GM23338 (cell line): ENCODE results near the gene GPA33. TPM values are rescaled to one million over a fixed set of nuclear protein-coding genes. Genes with fewer than 3 reads are reported as not detected.

Experiments used
- ATAC-seq: fragments of 200-7000 bp; cut with Tn5 transposase; 3 replicates; pipeline ENCODE4 v1.9.1; 2020
- DNase-seq: peaks from one replicate; pipeline ENCODE4 v3.0.0-alpha.2; 2015; ENCODE audit warnings: low spot score
- H2AFZ ChIP-seq: fragments of 200-600 bp; sonication (generic); 2 replicates; pipeline ENCODE4 v1.8.0; 2016; ENCODE audit warnings: antibody characterized with exemption, mild to moderate bottlenecking, moderate library complexity
- H3F3A ChIP-seq: fragments of 200-600 bp; sonication (generic); replicated peaks from 2 replicates; pipeline ENCODE4 v1.8.0; 2017; ENCODE audit warnings: antibody characterized with exemption, mixed run types, low read depth
- H3K27ac ChIP-seq: fragments of 200-600 bp; sonication (generic); 2 replicates; pipeline ENCODE4 v1.6.1; 2016; ENCODE audit warnings: low read depth
- H3K27me3 ChIP-seq: fragments of 200-600 bp; sonication (generic); 2 replicates; pipeline ENCODE4 v1.8.0; 2016; ENCODE audit warnings: mild to moderate bottlenecking, mixed run types, moderate library complexity; ENCODE audit not compliant: insufficient read depth
- H3K36me3 ChIP-seq: fragments of 200-600 bp; sonication (generic); 2 replicates; pipeline ENCODE4 v1.8.0; 2016; ENCODE audit warnings: mild to moderate bottlenecking; ENCODE audit not compliant: insufficient read depth
- H3K4me1 ChIP-seq: fragments of 200-600 bp; sonication (generic); 2 replicates; pipeline ENCODE4 v1.8.0; 2016; ENCODE audit warnings: mild to moderate bottlenecking, moderate library complexity; ENCODE audit not compliant: insufficient read depth
- H3K4me2 ChIP-seq: fragments of 200-600 bp; sonication (generic); 2 replicates; pipeline ENCODE4 v1.7.1; 2017; ENCODE audit warnings: mixed run types
- H3K4me3 ChIP-seq: fragments of 200-600 bp; sonication (generic); 2 replicates; pipeline ENCODE4 v1.6.1; 2016; ENCODE audit warnings: mixed run types
- H3K79me2 ChIP-seq: fragments of 200-600 bp; sonication (generic); replicated peaks from 2 replicates; pipeline ENCODE4 v1.8.0; 2017; ENCODE audit warnings: mild to moderate bottlenecking; ENCODE audit not compliant: insufficient read depth
- H3K9me2 ChIP-seq: fragments of 200-600 bp; sonication (generic); 2 replicates; pipeline ENCODE4 v1.8.0; 2017; ENCODE audit not compliant: insufficient read depth
- H4K20me1 ChIP-seq: fragments of 200-600 bp; sonication (generic); replicated peaks from 2 replicates; pipeline ENCODE4 v1.8.0; 2017; ENCODE audit warnings: mild to moderate bottlenecking; ENCODE audit not compliant: insufficient read depth
- H3K27ac Mint-ChIP-seq: 2 replicates; pipeline ENCODE4 v1.8.0; 2020; ENCODE audit warnings: inconsistent platforms, mild to moderate bottlenecking, moderate library complexity, mixed read lengths
- H3K27me3 Mint-ChIP-seq: 3 replicates; pipeline ENCODE4 v1.8.0; 2022; ENCODE audit warnings: low read depth, mild to moderate bottlenecking, moderate library complexity, mixed read lengths, inconsistent platforms; ENCODE audit not compliant: insufficient read depth, poor library complexity
- H3K36me3 Mint-ChIP-seq: 3 replicates; pipeline ENCODE4 v1.8.0; 2021; ENCODE audit warnings: low read depth, mild to moderate bottlenecking, inconsistent platforms, moderate library complexity, mixed read lengths
- H3K4me1 Mint-ChIP-seq: 3 replicates; pipeline ENCODE4 v1.8.0; 2020; ENCODE audit warnings: mild to moderate bottlenecking, inconsistent platforms, mixed read lengths
- H3K4me3 Mint-ChIP-seq: 3 replicates; pipeline ENCODE4 v1.8.0; 2021; ENCODE audit warnings: moderate library complexity, mild to moderate bottlenecking, inconsistent platforms, mixed read lengths
- H3K9me3 Mint-ChIP-seq: 3 replicates; pipeline ENCODE4 v1.8.0; 2020; ENCODE audit warnings: moderate library complexity, mild to moderate bottlenecking, inconsistent platforms, mixed read lengths
- EZH2 ChIP-seq: fragments of 200-600 bp; sonication (generic); IDR thresholded peaks from one replicate; pipeline ENCODE4 v1.8.0; 2017; ENCODE audit warnings: antibody characterized with exemption, mild to moderate bottlenecking, low read depth; ENCODE audit not compliant: unreplicated experiment
- EZH2phosphoT487 ChIP-seq: fragments of 200-600 bp; sonication (generic); IDR thresholded peaks from one replicate; pipeline ENCODE4 v1.8.1; 2018; ENCODE audit warnings: antibody characterized with exemption; ENCODE audit not compliant: unreplicated experiment
- JUNB ChIP-seq: IDR thresholded peaks from one replicate; pipeline ENCODE4 v1.6.1; 2016; ENCODE audit warnings: antibody characterized with exemption; ENCODE audit not compliant: unreplicated experiment
- POLR2AphosphoS5 ChIP-seq: IDR thresholded peaks from 2 replicates; pipeline ENCODE4 v1.6.1; 2016; ENCODE audit warnings: antibody characterized with exemption, low read depth
- polyA plus RNA-seq: library from polyadenylated mRNA; unstranded; fragments of >200 nt; fragmentation: Nextera tagmentation; extraction: Ambion mirVana; gene quantifications from 2 replicates; pipeline ENCODE4 v1.2.1, GENCODE V29; 2016
- total RNA-seq: library from RNA; depleted of rRNA; stranded (reverse); fragments of >200 nt; shearing (Covaris generic); gene quantifications from 2 replicates; pipeline ENCODE4 v1.2.3, GENCODE V29; 2014
- TF ChIP-seq, protein P1 (sequence below), 2 experiments: fragments of 200-600 bp in 1 of 2; sonication (generic) in 1 of 2; conservative IDR thresholded peaks; 2 replicates each; pipeline versions ENCODE4 v1.5.1 to v1.6.1; 2016 to 2017; ENCODE audit warnings: antibody characterized with exemption in 2 of 2, low read depth in 2 of 2, mild to moderate bottlenecking in 2 of 2, moderate library complexity in 1 of 2
- TF ChIP-seq, protein P2 (sequence below): IDR thresholded peaks from one replicate; pipeline ENCODE4 v1.6.1; 2018; ENCODE audit warnings: antibody characterized with exemption; ENCODE audit not compliant: unreplicated experiment

GPA33 gene
- total and polyA plus RNA-seq, 2 experiments from 2014 or later = 0.10 to 0.28 TPM

DNA sequence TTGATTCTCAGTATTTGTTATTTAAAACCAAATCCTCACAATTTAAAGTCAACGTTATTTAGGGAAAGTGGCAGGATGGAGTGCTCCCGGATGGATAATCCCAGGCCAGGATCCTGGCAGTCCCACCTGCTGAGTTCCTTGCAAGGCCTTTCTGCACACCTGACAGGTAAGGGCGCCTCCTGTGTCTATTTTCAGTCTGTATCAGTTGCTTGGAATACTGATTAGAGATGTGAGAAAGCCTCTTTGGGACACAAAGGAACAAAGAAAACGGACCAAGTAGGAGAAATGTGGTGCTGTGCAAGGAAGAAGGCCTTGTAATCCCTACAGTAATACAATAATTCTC, 15.9 kb upstream of the GPA33 start:
- Histone ChIP-seq H3K9me2 (0 out of 2 replicates have a peak, but pooled peaks cover 6% of the 10 kb centered on the region), H3K27me3 (no peaks in the 10 kb centered on the region), H3K27ac (no peak overlapping the region), H3K4me1 (peaks cover 27% of the 10 kb centered on the region), H3K4me3 (no peak overlapping the region), H3K36me3 (0 out of 2 replicates have a peak, but pooled peaks cover 2% of the 10 kb centered on the region), H4K20me1 (no peaks in the 10 kb centered on the region), H3K79me2 (no peaks in the 10 kb centered on the region), H3K4me2 (no peak overlapping the region), H2AFZ (peak overlapping the region; percentile 70), H3F3A (no peaks in the 10 kb centered on the region)
- H3K4me1 Mint-ChIP-seq = peaks cover 41% of the 10 kb centered on the region
- no peaks in the 10 kb centered on the region for H3K36me3 Mint-ChIP-seq
- no peak overlapping the region for H3K4me3 Mint-ChIP-seq
- H3K27ac Mint-ChIP-seq = no peak overlapping the region
- H3K27me3 Mint-ChIP-seq = peaks cover 6% of the 10 kb centered on the region
- ATAC-seq = peak; percentile 70
- H3K9me3 Mint-ChIP-seq = no peaks in the 10 kb centered on the region; the same call in 2 of the 3 replicates
- DNase-seq = peak; percentile 54
- TF ChIP-seq, protein P1, sequence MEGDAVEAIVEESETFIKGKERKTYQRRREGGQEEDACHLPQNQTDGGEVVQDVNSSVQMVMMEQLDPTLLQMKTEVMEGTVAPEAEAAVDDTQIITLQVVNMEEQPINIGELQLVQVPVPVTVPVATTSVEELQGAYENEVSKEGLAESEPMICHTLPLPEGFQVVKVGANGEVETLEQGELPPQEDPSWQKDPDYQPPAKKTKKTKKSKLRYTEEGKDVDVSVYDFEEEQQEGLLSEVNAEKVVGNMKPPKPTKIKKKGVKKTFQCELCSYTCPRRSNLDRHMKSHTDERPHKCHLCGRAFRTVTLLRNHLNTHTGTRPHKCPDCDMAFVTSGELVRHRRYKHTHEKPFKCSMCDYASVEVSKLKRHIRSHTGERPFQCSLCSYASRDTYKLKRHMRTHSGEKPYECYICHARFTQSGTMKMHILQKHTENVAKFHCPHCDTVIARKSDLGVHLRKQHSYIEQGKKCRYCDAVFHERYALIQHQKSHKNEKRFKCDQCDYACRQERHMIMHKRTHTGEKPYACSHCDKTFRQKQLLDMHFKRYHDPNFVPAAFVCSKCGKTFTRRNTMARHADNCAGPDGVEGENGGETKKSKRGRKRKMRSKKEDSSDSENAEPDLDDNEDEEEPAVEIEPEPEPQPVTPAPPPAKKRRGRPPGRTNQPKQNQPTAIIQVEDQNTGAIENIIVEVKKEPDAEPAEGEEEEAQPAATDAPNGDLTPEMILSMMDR (conservative IDR thresholded peaks at IDR 0.05; ENCODE audit: low read depth in 2 of 2) = peak; percentile 28 to 30; a peak in 3 of 4 replicates
- no peak for TF ChIP-seq POLR2AphosphoS5

DNA sequence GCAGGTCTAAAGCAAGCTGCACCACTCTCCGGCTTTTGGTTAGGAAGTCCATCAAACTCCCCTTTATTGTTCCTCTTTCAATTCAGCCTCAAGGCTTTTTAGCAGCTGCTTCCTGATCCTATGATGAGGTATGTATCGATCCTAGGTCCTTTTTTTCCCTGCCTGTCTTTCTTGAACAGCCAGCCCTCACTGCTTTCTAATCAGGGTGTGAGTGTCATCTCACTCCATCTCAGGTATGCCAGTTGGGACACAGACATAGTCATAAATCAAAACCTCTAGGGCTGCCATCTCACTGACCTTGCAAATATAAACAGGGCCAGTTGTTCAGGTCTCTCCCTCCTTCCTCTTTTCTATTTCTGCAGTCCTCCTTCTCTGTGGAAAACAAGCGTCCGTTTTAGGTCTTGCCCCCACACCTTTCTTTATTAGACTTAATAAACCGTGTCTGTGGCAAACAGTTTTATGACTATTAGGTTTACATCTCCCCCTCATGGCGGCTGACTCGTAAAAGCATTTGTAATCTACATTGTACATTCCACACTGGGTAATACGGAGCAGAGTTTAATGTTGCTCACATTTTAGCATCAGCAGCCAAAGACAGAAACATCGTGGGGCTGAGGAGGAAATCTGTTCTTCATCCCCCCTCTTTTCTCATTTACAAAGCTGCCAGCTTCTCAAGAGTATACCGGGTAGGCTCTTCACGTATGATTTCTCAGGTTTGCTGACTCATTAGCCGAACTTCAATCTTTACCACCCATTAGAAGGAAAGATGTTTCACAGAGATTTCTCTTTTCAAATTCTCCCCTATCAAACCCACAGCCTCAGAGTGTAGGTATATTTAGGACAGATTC, 15.3 kb upstream of the GPA33 start:
- H3K27ac Mint-ChIP-seq = no peak overlapping the region
- Histone ChIP-seq H3F3A (no peaks in the 10 kb centered on the region), H3K27ac (no peak overlapping the region; the same call in 1 of the 2 replicates), H3K4me2 (peak overlapping the region; percentile 58; the same call in 1 of the 2 replicates), H3K4me3 (no peak overlapping the region), H2AFZ (peak overlapping the region; percentile 70), H3K79me2 (no peaks in the 10 kb centered on the region), H3K36me3 (0 out of 2 replicates have a peak, but pooled peaks cover 2% of the 10 kb centered on the region), H3K27me3 (no peaks in the 10 kb centered on the region), H3K4me1 (peaks cover 27% of the 10 kb centered on the region), H3K9me2 (0 out of 2 replicates have a peak, but pooled peaks cover 6% of the 10 kb centered on the region), H4K20me1 (no peaks in the 10 kb centered on the region)
- peaks cover 41% of the 10 kb centered on the region for H3K4me1 Mint-ChIP-seq
- no peak overlapping the region for H3K4me3 Mint-ChIP-seq
- DNase-seq = no peak
- peaks cover 4% of the 10 kb centered on the region for H3K27me3 Mint-ChIP-seq
- TF ChIP-seq EZH2 = no peak
- TF ChIP-seq EZH2phosphoT487 = no peak
- ATAC-seq = no peak
- no peaks in the 10 kb centered on the region for H3K36me3 Mint-ChIP-seq
- no peaks in the 10 kb centered on the region; the same call in 2 of the 3 replicates for H3K9me3 Mint-ChIP-seq

DNA sequence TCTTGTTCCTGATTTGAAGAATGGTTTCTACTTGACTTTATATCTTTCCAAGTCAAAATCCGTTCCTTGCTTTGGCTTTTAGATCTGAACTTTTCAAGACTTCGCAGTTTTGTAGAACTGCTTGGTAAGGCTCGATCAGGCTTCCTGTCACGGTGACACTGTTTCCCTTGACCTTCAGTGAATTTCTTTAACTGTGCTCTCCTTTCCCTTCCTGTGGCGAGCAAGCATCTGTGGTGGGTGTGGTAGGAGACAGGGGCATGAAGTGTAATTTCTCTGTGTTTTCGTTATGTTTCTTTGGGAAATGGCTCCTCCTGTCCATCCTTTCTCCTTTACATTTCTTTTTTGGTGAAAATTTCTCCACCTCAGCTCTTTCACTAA, 14.1 kb upstream of the GPA33 start:
- Histone ChIP-seq H3K9me2 (peaks cover 12% of the 10 kb centered on the region; the same call in 1 of the 2 replicates), H3K27ac (peak overlapping the region; percentile 76), H3K4me1 (peaks cover 30% of the 10 kb centered on the region), H2AFZ (peak overlapping the region; percentile 84; the same call in 1 of the 2 replicates), H3K4me3 (no peak overlapping the region), H3K36me3 (peaks cover 2% of the 10 kb centered on the region; the same call in 1 of the 2 replicates), H3K79me2 (no peaks in the 10 kb centered on the region), H4K20me1 (no peaks in the 10 kb centered on the region), H3F3A (no peaks in the 10 kb centered on the region), H3K27me3 (no peaks in the 10 kb centered on the region), H3K4me2 (peak overlapping the region; percentile 51)
- no peak overlapping the region for H3K27ac Mint-ChIP-seq
- H3K36me3 Mint-ChIP-seq = no peaks in the 10 kb centered on the region
- TF ChIP-seq, protein P2, sequence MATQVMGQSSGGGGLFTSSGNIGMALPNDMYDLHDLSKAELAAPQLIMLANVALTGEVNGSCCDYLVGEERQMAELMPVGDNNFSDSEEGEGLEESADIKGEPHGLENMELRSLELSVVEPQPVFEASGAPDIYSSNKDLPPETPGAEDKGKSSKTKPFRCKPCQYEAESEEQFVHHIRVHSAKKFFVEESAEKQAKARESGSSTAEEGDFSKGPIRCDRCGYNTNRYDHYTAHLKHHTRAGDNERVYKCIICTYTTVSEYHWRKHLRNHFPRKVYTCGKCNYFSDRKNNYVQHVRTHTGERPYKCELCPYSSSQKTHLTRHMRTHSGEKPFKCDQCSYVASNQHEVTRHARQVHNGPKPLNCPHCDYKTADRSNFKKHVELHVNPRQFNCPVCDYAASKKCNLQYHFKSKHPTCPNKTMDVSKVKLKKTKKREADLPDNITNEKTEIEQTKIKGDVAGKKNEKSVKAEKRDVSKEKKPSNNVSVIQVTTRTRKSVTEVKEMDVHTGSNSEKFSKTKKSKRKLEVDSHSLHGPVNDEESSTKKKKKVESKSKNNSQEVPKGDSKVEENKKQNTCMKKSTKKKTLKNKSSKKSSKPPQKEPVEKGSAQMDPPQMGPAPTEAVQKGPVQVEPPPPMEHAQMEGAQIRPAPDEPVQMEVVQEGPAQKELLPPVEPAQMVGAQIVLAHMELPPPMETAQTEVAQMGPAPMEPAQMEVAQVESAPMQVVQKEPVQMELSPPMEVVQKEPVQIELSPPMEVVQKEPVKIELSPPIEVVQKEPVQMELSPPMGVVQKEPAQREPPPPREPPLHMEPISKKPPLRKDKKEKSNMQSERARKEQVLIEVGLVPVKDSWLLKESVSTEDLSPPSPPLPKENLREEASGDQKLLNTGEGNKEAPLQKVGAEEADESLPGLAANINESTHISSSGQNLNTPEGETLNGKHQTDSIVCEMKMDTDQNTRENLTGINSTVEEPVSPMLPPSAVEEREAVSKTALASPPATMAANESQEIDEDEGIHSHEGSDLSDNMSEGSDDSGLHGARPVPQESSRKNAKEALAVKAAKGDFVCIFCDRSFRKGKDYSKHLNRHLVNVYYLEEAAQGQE = no peak
- no peak for TF ChIP-seq JUNB
- peaks cover 40% of the 10 kb centered on the region for H3K4me1 Mint-ChIP-seq
- H3K9me3 Mint-ChIP-seq = no peaks in the 10 kb centered on the region; the same call in 2 of the 3 replicates
- DNase-seq = no peak
- H3K4me3 Mint-ChIP-seq = no peak overlapping the region
- ATAC-seq = no peak
- peaks cover 4% of the 10 kb centered on the region for H3K27me3 Mint-ChIP-seq
